Gastrocnemius medialis (tissue), 4 donors: ENCODE measurements around the gene GFRA3.

Experiments
- POLR2A ChIP-seq, 2 donors: fragments of 450-650 bp; IDR thresholded peaks; one replicate each; pipeline ENCODE4 v1.6.1; 2017; ENCODE audit warnings: antibody characterized with exemption in 2 of 2, mild to moderate bottlenecking in 2 of 2, moderate library complexity in 2 of 2
- TF ChIP-seq, protein P1 (sequence below), 5 experiments: fragments of 450-650 bp in 3 of 5; fragments of 200-600 bp in 2 of 5; sonication (generic) in 2 of 5; IDR thresholded peaks in 4 of 5; conservative IDR thresholded peaks in 1 of 5; 1 replicate in 4 of 5; 2 replicates in 1 of 5; pipeline ENCODE4 v1.5.1; 2016 to 2019; ENCODE audit warnings: antibody characterized with exemption in 5 of 5, mild to moderate bottlenecking in 3 of 5, moderate library complexity in 3 of 5

DNA sequence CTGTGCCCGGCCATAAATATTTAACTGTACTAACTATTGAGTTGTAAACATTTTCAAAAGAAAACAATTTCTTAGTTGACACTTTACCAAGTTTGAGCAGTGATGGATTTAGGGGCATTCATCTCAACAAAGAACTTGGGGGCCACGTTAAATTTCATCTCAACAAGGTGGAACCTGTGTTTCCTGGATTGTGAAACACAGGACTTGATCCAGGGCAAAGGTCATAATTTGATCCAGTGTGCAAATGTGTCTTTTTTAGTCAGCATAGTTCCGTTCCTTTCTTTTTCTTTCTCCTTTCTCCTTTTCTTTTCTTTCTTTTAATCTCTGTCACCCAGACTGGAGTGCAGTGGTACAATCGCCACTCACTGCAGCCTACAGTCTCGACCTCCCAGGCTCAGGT, 3.1 kb downstream of the GFRA3 start:
- TF ChIP-seq, protein P1, sequence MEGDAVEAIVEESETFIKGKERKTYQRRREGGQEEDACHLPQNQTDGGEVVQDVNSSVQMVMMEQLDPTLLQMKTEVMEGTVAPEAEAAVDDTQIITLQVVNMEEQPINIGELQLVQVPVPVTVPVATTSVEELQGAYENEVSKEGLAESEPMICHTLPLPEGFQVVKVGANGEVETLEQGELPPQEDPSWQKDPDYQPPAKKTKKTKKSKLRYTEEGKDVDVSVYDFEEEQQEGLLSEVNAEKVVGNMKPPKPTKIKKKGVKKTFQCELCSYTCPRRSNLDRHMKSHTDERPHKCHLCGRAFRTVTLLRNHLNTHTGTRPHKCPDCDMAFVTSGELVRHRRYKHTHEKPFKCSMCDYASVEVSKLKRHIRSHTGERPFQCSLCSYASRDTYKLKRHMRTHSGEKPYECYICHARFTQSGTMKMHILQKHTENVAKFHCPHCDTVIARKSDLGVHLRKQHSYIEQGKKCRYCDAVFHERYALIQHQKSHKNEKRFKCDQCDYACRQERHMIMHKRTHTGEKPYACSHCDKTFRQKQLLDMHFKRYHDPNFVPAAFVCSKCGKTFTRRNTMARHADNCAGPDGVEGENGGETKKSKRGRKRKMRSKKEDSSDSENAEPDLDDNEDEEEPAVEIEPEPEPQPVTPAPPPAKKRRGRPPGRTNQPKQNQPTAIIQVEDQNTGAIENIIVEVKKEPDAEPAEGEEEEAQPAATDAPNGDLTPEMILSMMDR (IDR thresholded peaks at IDR 0.05 in 4 of 5, conservative IDR thresholded peaks at IDR 0.05 in 1 of 5): no peak
- no peak for TF ChIP-seq POLR2A (IDR thresholded peaks at IDR 0.05)
